Omental fat pad (tissue), 4 donors: ENCODE data around the gene DDX27. TPM values are rescaled to one million over a fixed set of nuclear protein-coding genes. Genes with fewer than 3 reads are reported as not detected.

Experiments used
- ATAC-seq: fragments of 150-250 bp; one replicate; pipeline ENCODE4 v1.9.1; 2016; ENCODE audit warnings: mild to moderate bottlenecking, moderate library complexity; ENCODE audit not compliant: low FRiP score
- DNase-seq: peaks from one replicate; pipeline ENCODE4 v3.0.0-alpha.2; 2019; ENCODE audit warnings: low spot score
- CTCF ChIP-seq, 3 donors: fragments of 450-650 bp; IDR thresholded peaks; one replicate each; pipeline ENCODE4 v1.5.1; 2016 to 2017; ENCODE audit warnings: antibody characterized with exemption in 3 of 3, mild to moderate bottlenecking in 3 of 3, moderate library complexity in 2 of 3
- total RNA-seq, 4 donors: library from RNA; depleted of rRNA; stranded (reverse); fragments of >200 nt; gene quantifications; one replicate each; pipeline ENCODE4 v1.1.0, GENCODE V29; 2016

The DDX27 gene
- total RNA-seq, 4 donors from 2014 or later: 23.6 to 36.3 (median 29.4) TPM

- ATAC-seq: no peak
- no peak for TF ChIP-seq CTCF (IDR thresholded peaks at IDR 0.05)
- DNase-seq: no peak
Measured at GRCh38 chr20:49281059-49281912, 62.1 kb downstream of the DDX27 start.

GRCh38 chr20:49281913-49282467 lies 62.8 kb downstream of the DDX27 start:
- ATAC-seq: no peak
- no peak for TF ChIP-seq CTCF (IDR thresholded peaks at IDR 0.05)
- DNase-seq: no peak

GRCh38 chr20:49282584-49283171 lies 63.5 kb downstream of the DDX27 start:
- no peak for TF ChIP-seq CTCF (IDR thresholded peaks at IDR 0.05)
- DNase-seq (no peak), ATAC-seq (no peak)

- DNase-seq: no peak
- ATAC-seq: no peak
- no peak for TF ChIP-seq CTCF (IDR thresholded peaks at IDR 0.05)
Measured at GRCh38 chr20:49283176-49283702, 64.0 kb downstream of the DDX27 start.

- DNase-seq: no peak
- TF ChIP-seq CTCF (IDR thresholded peaks at IDR 0.05): no peak
- ATAC-seq: no peak
Measured at GRCh38 chr20:49283703-49284625, 64.7 kb downstream of the DDX27 start.

- TF ChIP-seq CTCF (IDR thresholded peaks at IDR 0.05): no peak
- no peak for ATAC-seq
- DNase-seq: no peak
Measured at GRCh38 chr20:49284818-49285217, 65.6 kb downstream of the DDX27 start.
